GM12878 (cell line): ENCODE measurements around the gene MYT1. TPM values are rescaled to one million over a fixed set of nuclear protein-coding genes. Genes with fewer than 3 reads are reported as not detected.

Experiments
- ATAC-seq: fragments of 200-7000 bp; cut with Tn5 transposase; 3 replicates; pipeline ENCODE4 v1.9.1; 2020; ENCODE audit warnings: mild to moderate bottlenecking, moderate library complexity
- BruUV-seq: library from RNA; stranded (reverse); fragments of 400-500 nt; replicated peaks from 2 replicates; lab custom pipeline; 2021; lab: Mats Ljungman, UMichigan
- CTCF ChIA-PET: fragments of 300-600 bp; sonication (Branson Sonifier 250); formaldehyde crosslinking; extraction: SDS; loops from one replicate; lab custom pipeline; 2021; ENCODE audit warnings: inconsistent platforms; lab: Yijun Ruan, JAX
- POLR2A ChIA-PET: fragments of 350-600 bp; formaldehyde crosslinking; extraction: SDS; loops from one replicate; lab custom pipeline; 2021; ENCODE audit warnings: inconsistent platforms; lab: Charles Lee
- RAD21 ChIA-PET: fragments of 300-600 bp; sonication (Branson Sonifier 250); formaldehyde crosslinking; loops from one replicate; lab custom pipeline; 2023; ENCODE audit warnings: antibody characterized with exemption; ENCODE audit not compliant: unreplicated experiment; lab: Charles Lee
- SMC1A ChIA-PET: fragments of 300-600 bp; sonication (Branson Sonifier 250); formaldehyde crosslinking; loops from one replicate; lab custom pipeline; 2023; ENCODE audit not compliant: unreplicated experiment, uncharacterized antibody; lab: Charles Lee
- DNase-seq: peaks from one replicate; pipeline ENCODE4 v3.0.0-alpha.2; 2011; ENCODE audit warnings: low read depth, low spot score
- FAIRE-seq: peaks from 3 replicates; lab custom pipeline; 2011; peaks lifted over from hg19 to GRCh38; lab: Jason Lieb, UNC
- H2AFZ ChIP-seq: 2 replicates; pipeline ENCODE4 v1.6.0; 2011; ENCODE audit warnings: low read depth, low read length, control low read depth; ENCODE audit not compliant: control insufficient read depth
- H3K27ac ChIP-seq: 2 replicates; pipeline ENCODE4 v1.5.1; 2011; ENCODE audit warnings: control low read depth; ENCODE audit not compliant: control insufficient read depth, insufficient read depth
- H3K27me3 ChIP-seq, 2 experiments: replicated peaks in 1 of 2; 2 replicates each; pipeline versions ENCODE4 v1.6.0 to v1.6.1; 2011; ENCODE audit warnings: low read length in 1 of 2; ENCODE audit not compliant: control insufficient read depth in 2 of 2, insufficient read depth in 2 of 2
- H3K36me3 ChIP-seq, 2 experiments: 2 replicates each; pipeline ENCODE4 v1.5.1; 2011; ENCODE audit warnings: low read length in 1 of 2; ENCODE audit not compliant: control insufficient read depth in 2 of 2, insufficient read depth in 2 of 2
- H3K4me1 ChIP-seq: 2 replicates; pipeline ENCODE4 v1.6.1; 2011; ENCODE audit warnings: mild to moderate bottlenecking, low read length, moderate library complexity, mixed read lengths; ENCODE audit not compliant: control insufficient read depth, insufficient read depth
- H3K4me2 ChIP-seq: 2 replicates; pipeline ENCODE4 v1.6.0; 2011; ENCODE audit warnings: control low read depth; ENCODE audit not compliant: control insufficient read depth, insufficient read depth
- H3K4me3 ChIP-seq: fragments of 200-600 bp; sonication (generic); 2 replicates; pipeline ENCODE4 v1.5.1; 2016
- H3K79me2 ChIP-seq: 2 replicates; pipeline ENCODE4 v1.6.0; 2011; ENCODE audit warnings: low read length; ENCODE audit not compliant: control insufficient read depth, insufficient read depth
- H3K9ac ChIP-seq: 2 replicates; pipeline ENCODE4 v1.8.0; 2011; ENCODE audit warnings: low read length, control low read depth, mixed read lengths; ENCODE audit not compliant: control insufficient read depth, insufficient read depth
- H3K9me3 ChIP-seq: replicated peaks from 3 replicates; pipeline ENCODE4 v1.5.1; 2011; ENCODE audit warnings: mild to moderate bottlenecking, low read length; ENCODE audit not compliant: control insufficient read depth, insufficient read depth
- H4K20me1 ChIP-seq: 2 replicates; pipeline ENCODE4 v1.6.0; 2011; ENCODE audit not compliant: control insufficient read depth, insufficient read depth
- BMI1 ChIP-seq: fragments of 450-650 bp; IDR thresholded peaks from 2 replicates; pipeline ENCODE4 v1.6.1; 2016; ENCODE audit warnings: mild to moderate bottlenecking, moderate library complexity, borderline replicate concordance
- CUX1 ChIP-seq: IDR thresholded peaks from 2 replicates; pipeline ENCODE4 v1.6.1; 2012; ENCODE audit warnings: improper control_type of control experiment, low read depth, low read length; ENCODE audit not compliant: insufficient replicate concordance
- HDGF ChIP-seq: fragments of 450-650 bp; IDR thresholded peaks from 2 replicates; pipeline ENCODE4 v1.6.1; 2016; ENCODE audit warnings: antibody characterized with exemption
- MTA2 ChIP-seq: fragments of 450-650 bp; IDR thresholded peaks from 2 replicates; pipeline ENCODE4 v1.6.1; 2016; ENCODE audit warnings: low read depth, mild to moderate bottlenecking, moderate library complexity
- MYC ChIP-seq: IDR thresholded peaks from 2 replicates; pipeline ENCODE4 v1.6.1; 2011; ENCODE audit warnings: mild to moderate bottlenecking, low read length, moderate library complexity, inconsistent platforms; ENCODE audit not compliant: insufficient read depth, insufficient replicate concordance, insufficient read length, severe bottlenecking
- TCF12 ChIP-seq: IDR thresholded peaks from 2 replicates; pipeline ENCODE4 v1.6.1; 2011; ENCODE audit warnings: low read depth, mild to moderate bottlenecking, low read length
- WGBS: methylation state at CpG from one replicate; pipeline ENCODE4 v1.1.6; 2016; ENCODE audit warnings: low lambda C conversion rate; ENCODE audit not compliant: insufficient replicate concordance, insufficient coverage; ENCODE audit errors: missing lambda C conversion rate; 5-methylcytosine and 5-hydroxymethylcytosine counted together
- in situ Hi-C: fragments of 300-500 bp; cut with MboI; formaldehyde crosslinking; loops from 9 replicates; pipeline ENCODE4 v1.14.3; 2018; ENCODE audit warnings: mixed read lengths
- intact Hi-C: fragments of 100-400 bp; cut with micrococcal nuclease; formaldehyde crosslinking; loops from one replicate; pipeline ENCODE4 v1.14.2; 2022; ENCODE audit not compliant: unreplicated experiment
- polyA plus RNA-seq, 11 experiments: library from polyadenylated mRNA; depleted of rRNA in 4 of 11; unstranded in 6 of 11; stranded (reverse) in 5 of 11; fragments of >200 nt; fragmentation: Nextera tagmentation in 4 of 11; fragmentation: Illumina TruSeq in 1 of 11; extraction: Ambion mirVana in 4 of 11; extraction: Trizol in 1 of 11; gene quantifications; 1 replicate in 1 of 11; 2 replicates in 10 of 11; pipeline versions ENCODE4 v1.2.1 to v1.2.3, GENCODE V29; 2011 to 2016; ENCODE audit warnings: inconsistent platforms in 2 of 11, missing spikeins in 2 of 11, low read depth in 1 of 11
- total RNA-seq, 4 experiments: library from RNA; depleted of rRNA in 3 of 4; stranded (reverse); fragments of >200 nt in 3 of 4; fragmentation: Illumina TruSeq in 1 of 4; extraction: Trizol in 1 of 4; gene quantifications; 2 replicates each; pipeline versions ENCODE4 v1.2.1 to v1.2.3, GENCODE V29; 2013 to 2021
- TF ChIP-seq, protein P1 (sequence below): fragments of 450-650 bp; IDR thresholded peaks from 2 replicates; pipeline ENCODE4 v1.6.1; 2017; ENCODE audit warnings: mild to moderate bottlenecking, low read depth, inconsistent platforms; ENCODE audit not compliant: poor library complexity, severe bottlenecking

MYT1 gene
- total and polyA plus RNA-seq, 10 of the 15 experiments (the other 5 are each of a cell fraction or from before 2014, with no cell fraction given) = 0.01 to 0.10 TPM; not detected in 8

DNA sequence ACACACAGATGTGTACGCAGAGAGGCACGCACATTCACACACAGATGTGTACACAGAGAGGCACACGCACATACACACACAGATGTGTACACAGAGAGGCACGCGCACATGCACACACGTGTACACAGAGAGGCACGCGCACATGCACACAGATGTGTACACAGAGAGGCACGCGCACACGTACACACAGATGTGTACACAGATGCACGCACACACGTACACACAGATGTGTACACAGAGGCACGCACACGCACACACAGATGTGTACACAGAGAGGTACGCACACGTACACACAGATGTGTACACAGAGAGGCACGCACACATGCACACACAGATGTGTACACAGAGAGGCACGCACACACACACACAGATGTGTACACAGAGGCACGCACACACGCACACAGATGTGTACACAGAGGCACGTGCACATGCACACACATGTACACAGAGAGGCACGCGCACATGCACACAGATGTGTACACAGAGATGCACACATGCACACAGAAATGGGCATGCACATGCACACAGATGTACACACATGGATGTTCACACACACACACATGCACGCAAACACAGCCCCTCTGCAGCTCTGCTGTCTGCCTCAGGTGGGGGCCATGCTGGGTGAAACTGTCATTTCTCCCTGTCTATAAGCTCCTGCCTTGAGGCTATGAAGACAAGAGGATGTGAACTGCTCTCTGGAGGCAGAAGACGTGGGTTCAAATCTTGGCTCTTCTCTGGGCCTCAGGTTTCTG lies 14.3 kb upstream of the MYT1 start (continued):
- no peak for TF ChIP-seq TCF12
- TF ChIP-seq, all 136 proteins: peak for 0

GRCh38 chr20:64150756-64151632 lies 13.3 kb upstream of the MYT1 start:
- ATAC-seq (no peak), DNase-seq (no peak), FAIRE-seq (no peak)
- Histone ChIP-seq H3K9ac (no peak overlapping the region), H3K27me3 (no peaks in the 10 kb centered on the region), H3K79me2 (no peaks in the 10 kb centered on the region), H3K4me2 (no peak overlapping the region), H3K9me3 (no peaks in the 10 kb centered on the region; the same call in 2 of the 3 replicates), H4K20me1 (no peaks in the 10 kb centered on the region), H2AFZ (no peak overlapping the region), H3K27ac (no peak overlapping the region), H3K36me3 (no peaks in the 10 kb centered on the region), H3K4me3 (no peak overlapping the region), H3K4me1 (no peaks in the 10 kb centered on the region)
- ChIA-PET CTCF (no interaction called here), SMC1A (no interaction called here), POLR2A (no interaction called here), RAD21 (no interaction called here)
- intact Hi-C loops (no loop called here), in situ Hi-C loops (no loop called here)
- 24% methylated on average over 13 of the region's 13 CpGs for WGBS
- BruUV-seq = no TSS peak
- TF ChIP-seq, protein P1, sequence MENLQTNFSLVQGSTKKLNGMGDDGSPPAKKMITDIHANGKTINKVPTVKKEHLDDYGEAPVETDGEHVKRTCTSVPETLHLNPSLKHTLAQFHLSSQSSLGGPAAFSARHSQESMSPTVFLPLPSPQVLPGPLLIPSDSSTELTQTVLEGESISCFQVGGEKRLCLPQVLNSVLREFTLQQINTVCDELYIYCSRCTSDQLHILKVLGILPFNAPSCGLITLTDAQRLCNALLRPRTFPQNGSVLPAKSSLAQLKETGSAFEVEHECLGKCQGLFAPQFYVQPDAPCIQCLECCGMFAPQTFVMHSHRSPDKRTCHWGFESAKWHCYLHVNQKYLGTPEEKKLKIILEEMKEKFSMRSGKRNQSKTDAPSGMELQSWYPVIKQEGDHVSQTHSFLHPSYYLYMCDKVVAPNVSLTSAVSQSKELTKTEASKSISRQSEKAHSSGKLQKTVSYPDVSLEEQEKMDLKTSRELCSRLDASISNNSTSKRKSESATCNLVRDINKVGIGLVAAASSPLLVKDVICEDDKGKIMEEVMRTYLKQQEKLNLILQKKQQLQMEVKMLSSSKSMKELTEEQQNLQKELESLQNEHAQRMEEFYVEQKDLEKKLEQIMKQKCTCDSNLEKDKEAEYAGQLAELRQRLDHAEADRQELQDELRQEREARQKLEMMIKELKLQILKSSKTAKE = no peak
- no peak for TF ChIP-seq MYC
- TF ChIP-seq BMI1 = no peak
- TF ChIP-seq HDGF = no peak
- no peak for TF ChIP-seq CUX1
- no peak for TF ChIP-seq MTA2
